BLaER1 (cell line): ENCODE measurements around the gene PYGL.
A peak's percentile ranks its signal among the peaks of the same experiment; 100 is the strongest.

Source experiments
- H3K27ac ChIP-seq: shearing (Covaris generic); formaldehyde crosslinking; 2 replicates; pipeline ENCODE4 v1.8.1; 2022
- H3K27me3 ChIP-seq: shearing (Covaris generic); formaldehyde crosslinking; 2 replicates; pipeline ENCODE4 v1.8.1; 2022
- H3K36me3 ChIP-seq: shearing (Covaris generic); formaldehyde crosslinking; 2 replicates; pipeline ENCODE4 v1.8.1; 2022
- H3K4me1 ChIP-seq: shearing (Covaris generic); formaldehyde crosslinking; 2 replicates; pipeline ENCODE4 v1.8.1; 2022
- H3K4me2 ChIP-seq: shearing (Covaris generic); formaldehyde crosslinking; 2 replicates; pipeline ENCODE4 v1.8.1; 2022
- H3K4me3 ChIP-seq: shearing (Covaris generic); formaldehyde crosslinking; 2 replicates; pipeline ENCODE4 v1.8.1; 2022
- H3K9ac ChIP-seq: shearing (Covaris generic); formaldehyde crosslinking; 2 replicates; pipeline ENCODE4 v1.8.1; 2022
- H3K9me3 ChIP-seq: shearing (Covaris generic); formaldehyde crosslinking; 2 replicates; pipeline ENCODE4 v1.8.1; 2022
- H4K20me1 ChIP-seq: shearing (Covaris generic); formaldehyde crosslinking; 2 replicates; pipeline ENCODE4 v1.8.1; 2022
- Cebpa-rat ChIP-seq: shearing (Covaris generic); IDR thresholded peaks from 2 replicates; pipeline ENCODE4 v1.8.1; 2022

PYGL gene

DNA sequence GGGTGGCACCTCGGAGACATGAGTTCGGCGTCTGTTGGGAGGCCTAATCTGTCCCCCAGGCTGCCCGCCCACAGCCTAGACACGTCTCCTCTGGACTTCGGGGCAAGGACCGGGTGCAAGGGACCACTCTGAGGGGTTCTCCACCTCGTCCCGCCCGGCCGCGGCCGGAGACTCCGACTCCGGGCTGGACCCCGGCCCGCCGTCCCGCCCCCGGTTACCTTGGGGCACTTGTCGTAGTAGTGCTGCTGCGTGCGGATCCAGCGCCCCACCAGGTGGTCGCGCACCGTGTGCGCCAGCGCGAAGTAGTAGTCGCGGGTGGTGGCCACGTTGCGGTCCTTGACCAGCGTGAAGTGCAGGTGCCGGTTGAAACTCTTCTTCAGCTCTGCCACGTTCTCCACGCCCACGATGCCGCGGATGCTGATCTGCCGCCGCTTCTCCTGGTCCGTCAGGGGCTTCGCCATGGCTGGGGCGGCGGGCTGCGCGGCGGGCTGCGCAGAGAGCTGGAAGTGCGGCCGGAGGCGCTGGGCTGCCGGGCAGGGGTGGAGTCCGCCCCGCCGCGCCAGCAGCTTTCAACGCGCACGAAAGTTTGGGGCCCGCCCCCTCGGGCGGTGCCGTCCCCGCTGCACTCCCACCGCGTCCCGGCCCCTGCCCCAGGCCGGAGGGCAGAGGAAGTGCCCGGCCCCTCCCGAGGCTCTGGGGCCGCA, at the start of gene PYGL:
PYGL (minus strand) TSS at position 541 of the 704 bp plus-strand sequence; CDS start at position 461, 80 bp downstream.
- Histone ChIP-seq H3K4me3 (peak within 1 kb of the TSS; percentile 68), H4K20me1 (no peaks in the 10 kb centered on the region), H3K27ac (no peak within 1 kb of the TSS), H3K9me3 (peaks cover 14% of the 10 kb centered on the region), H3K27me3 (peaks cover 48% of the 10 kb centered on the region), H3K4me2 (peak within 1 kb of the TSS; percentile 94), H3K4me1 (peaks cover 13% of the 10 kb centered on the region), H3K36me3 (no peaks in the 10 kb centered on the region), H3K9ac (0 out of 2 replicates have a peak within 1 kb of the TSS, but pooled peaks have one; percentile 6)
- no peak for TF ChIP-seq Cebpa-rat

- no peaks in the 10 kb centered on the region for H3K36me3 ChIP-seq
- no peak overlapping the region for H3K4me3 ChIP-seq
- H3K9me3 ChIP-seq = no peaks in the 10 kb centered on the region
- no peaks in the 10 kb centered on the region for H3K27me3 ChIP-seq
- H3K4me1 ChIP-seq = no peaks in the 10 kb centered on the region
- H3K9ac ChIP-seq = no peak overlapping the region
- H4K20me1 ChIP-seq = no peaks in the 10 kb centered on the region
- no peak for TF ChIP-seq Cebpa-rat
- no peak overlapping the region for H3K27ac ChIP-seq
- no peak overlapping the region for H3K4me2 ChIP-seq
Observed at GRCh38 chr14:50985859-50986331, 41.6 kb upstream of the PYGL start.

GRCh38 chr14:50985124-50985858, 41.0 kb upstream of the PYGL start:
- Histone ChIP-seq H3K4me2 (no peak overlapping the region), H3K36me3 (no peaks in the 10 kb centered on the region), H3K27ac (no peak overlapping the region), H3K27me3 (no peaks in the 10 kb centered on the region), H3K9me3 (no peaks in the 10 kb centered on the region), H4K20me1 (no peaks in the 10 kb centered on the region), H3K4me1 (no peaks in the 10 kb centered on the region), H3K9ac (no peak overlapping the region), H3K4me3 (no peak overlapping the region)
- TF ChIP-seq Cebpa-rat = no peak

DNA sequence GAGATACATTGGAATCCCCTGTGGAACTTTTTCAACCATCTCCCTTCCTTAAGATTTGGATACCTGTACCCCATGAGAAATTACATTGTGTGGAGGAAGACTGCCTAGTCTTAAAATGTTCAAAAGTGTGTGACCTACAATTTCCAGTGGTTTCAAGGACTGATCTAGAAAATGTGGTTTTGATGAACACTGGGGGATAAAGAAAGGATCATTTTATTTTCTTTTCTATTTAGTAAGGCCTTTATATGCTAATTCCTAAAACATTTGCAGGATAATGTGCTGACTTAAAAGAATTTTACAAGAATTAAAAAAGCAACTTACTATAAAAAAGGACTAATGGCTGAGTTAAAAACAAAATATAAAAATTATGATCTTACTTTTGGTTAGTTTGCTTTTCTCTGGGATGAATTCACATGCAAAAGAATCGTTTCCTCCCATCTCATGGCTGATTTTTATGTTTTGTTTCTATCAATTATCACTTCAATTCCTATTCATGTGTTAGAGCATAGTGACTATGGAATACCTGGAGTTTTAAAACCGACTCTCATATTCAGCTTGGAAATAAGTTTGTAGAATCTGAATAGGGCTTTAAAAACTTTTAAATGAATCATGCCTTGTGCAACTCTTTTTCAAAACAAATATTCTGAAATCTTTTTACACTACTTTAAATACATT, 39.9 kb upstream of the PYGL start:
- Histone ChIP-seq H3K9me3 (no peaks in the 10 kb centered on the region), H3K4me3 (no peak overlapping the region), H4K20me1 (no peaks in the 10 kb centered on the region), H3K27ac (no peak overlapping the region), H3K36me3 (no peaks in the 10 kb centered on the region), H3K27me3 (no peaks in the 10 kb centered on the region), H3K9ac (no peak overlapping the region), H3K4me2 (no peak overlapping the region), H3K4me1 (no peaks in the 10 kb centered on the region)
- no peak for TF ChIP-seq Cebpa-rat

- H4K20me1 ChIP-seq = no peaks in the 10 kb centered on the region
- no peak overlapping the region for H3K4me3 ChIP-seq
- no peak overlapping the region for H3K4me2 ChIP-seq
- no peaks in the 10 kb centered on the region for H3K9me3 ChIP-seq
- no peaks in the 10 kb centered on the region for H3K36me3 ChIP-seq
- H3K27me3 ChIP-seq = no peaks in the 10 kb centered on the region
- H3K9ac ChIP-seq = no peak overlapping the region
- TF ChIP-seq Cebpa-rat = no peak
- no peak overlapping the region for H3K27ac ChIP-seq
- H3K4me1 ChIP-seq = no peaks in the 10 kb centered on the region
Observed at GRCh38 chr14:50979941-50980850, 35.9 kb upstream of the PYGL start.

DNA sequence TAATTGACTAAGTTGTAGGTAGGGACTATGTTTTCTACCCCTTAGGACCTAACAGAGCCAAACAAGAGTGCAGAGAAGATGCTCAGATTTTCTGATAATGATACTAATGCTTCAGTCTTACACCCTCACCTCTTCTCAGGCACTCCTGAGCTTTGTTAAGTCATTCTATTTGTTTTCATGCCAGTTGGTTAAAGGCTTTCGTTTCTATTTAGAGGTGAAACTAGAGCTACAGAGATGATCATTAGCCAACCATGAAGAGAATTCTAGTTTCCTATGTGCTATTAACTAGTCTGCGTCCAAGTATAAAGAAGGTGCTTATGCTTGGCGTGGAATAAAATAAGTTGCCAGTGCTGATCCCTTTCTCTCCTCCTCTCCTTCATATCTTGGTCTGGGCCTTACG, 34.6 kb upstream of the PYGL start:
- no peak overlapping the region for H3K9ac ChIP-seq
- no peaks in the 10 kb centered on the region for H3K36me3 ChIP-seq
- no peaks in the 10 kb centered on the region for H4K20me1 ChIP-seq
- H3K4me3 ChIP-seq = no peak overlapping the region
- H3K9me3 ChIP-seq = no peaks in the 10 kb centered on the region
- H3K4me1 ChIP-seq = no peaks in the 10 kb centered on the region
- TF ChIP-seq Cebpa-rat = no peak
- H3K27ac ChIP-seq = no peak overlapping the region
- H3K27me3 ChIP-seq = no peaks in the 10 kb centered on the region
- H3K4me2 ChIP-seq = no peak overlapping the region

DNA sequence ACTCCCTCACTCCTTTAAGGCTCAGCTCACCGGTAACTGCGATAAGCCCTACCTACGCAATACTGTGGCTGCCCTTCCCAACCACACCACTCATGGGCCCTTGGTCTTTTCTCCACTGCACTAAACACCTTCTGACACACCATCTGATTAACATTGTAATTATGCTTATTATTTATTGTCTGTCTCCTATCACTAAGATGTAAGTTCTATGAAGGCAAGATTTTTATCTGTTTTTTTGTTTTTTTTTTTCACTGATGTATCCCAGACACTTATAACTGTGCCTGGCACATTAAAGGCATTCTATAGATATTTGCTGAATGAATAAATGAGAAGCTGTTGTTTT, 34.2 kb upstream of the PYGL start:
- Histone ChIP-seq H3K4me3 (no peak overlapping the region), H3K4me2 (no peak overlapping the region), H3K9me3 (no peaks in the 10 kb centered on the region), H3K4me1 (no peaks in the 10 kb centered on the region), H3K27ac (no peak overlapping the region), H4K20me1 (no peaks in the 10 kb centered on the region), H3K36me3 (no peaks in the 10 kb centered on the region), H3K9ac (no peak overlapping the region), H3K27me3 (no peaks in the 10 kb centered on the region)
- TF ChIP-seq Cebpa-rat = no peak

DNA sequence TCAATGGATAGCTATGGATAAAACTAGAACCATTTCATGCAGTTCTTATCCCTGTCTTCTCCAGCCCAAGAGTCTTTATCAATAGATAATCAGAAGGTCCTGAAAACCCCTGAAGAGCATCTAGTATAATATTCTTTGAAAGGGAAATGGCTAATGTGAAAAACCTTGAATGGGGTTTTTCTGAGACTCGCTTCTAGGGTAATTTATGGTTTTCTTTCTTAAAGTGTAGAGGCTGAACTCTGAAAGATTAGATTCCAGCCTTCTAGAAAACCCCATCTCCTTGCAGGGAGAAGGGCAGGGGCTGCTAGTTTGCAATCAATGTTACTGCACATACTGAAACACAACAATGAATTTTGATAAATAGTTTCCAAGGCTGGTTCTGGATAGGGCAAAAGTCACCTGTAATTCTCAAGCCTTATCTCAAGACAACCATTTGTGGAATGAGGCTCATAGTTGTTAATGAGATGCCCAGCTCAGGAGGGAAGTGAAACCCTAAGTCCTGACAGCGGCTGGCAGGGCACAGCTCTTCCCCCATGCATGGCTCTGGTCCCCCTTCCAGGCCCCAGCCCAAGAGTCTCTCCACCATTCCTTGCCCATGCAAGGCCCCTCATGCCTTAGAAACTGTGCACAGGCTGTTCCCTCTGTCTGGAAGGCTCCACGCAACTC, 33.7 kb upstream of the PYGL start:
- Histone ChIP-seq H4K20me1 (no peaks in the 10 kb centered on the region), H3K4me2 (no peak overlapping the region), H3K9ac (no peak overlapping the region), H3K27me3 (no peaks in the 10 kb centered on the region), H3K27ac (no peak overlapping the region), H3K4me3 (no peak overlapping the region), H3K9me3 (no peaks in the 10 kb centered on the region), H3K4me1 (no peaks in the 10 kb centered on the region), H3K36me3 (no peaks in the 10 kb centered on the region)
- TF ChIP-seq Cebpa-rat = no peak

DNA sequence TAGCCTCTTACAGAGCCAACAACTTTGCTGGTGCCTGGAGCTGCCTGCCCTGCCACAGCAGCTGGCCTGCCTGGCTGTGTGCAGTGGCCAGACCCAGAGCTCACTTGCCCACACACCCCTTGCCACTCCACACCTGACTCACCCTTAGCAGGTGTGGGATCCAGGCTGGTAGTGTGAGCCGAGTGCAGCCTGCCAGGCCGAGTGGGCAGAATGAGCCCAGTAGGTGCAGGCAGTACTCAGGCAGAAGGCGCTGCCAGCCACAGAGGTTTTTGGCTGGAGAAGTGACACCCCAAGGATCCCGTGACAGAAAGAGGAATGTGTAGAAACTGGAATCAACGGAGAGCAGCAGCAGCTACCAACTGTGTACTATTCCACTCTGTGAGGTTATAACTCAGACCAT, 29.8 kb upstream of the PYGL start:
- no peaks in the 10 kb centered on the region for H3K36me3 ChIP-seq
- no peak overlapping the region for H3K4me3 ChIP-seq
- no peak overlapping the region for H3K27ac ChIP-seq
- no peaks in the 10 kb centered on the region for H3K27me3 ChIP-seq
- H3K4me1 ChIP-seq = no peaks in the 10 kb centered on the region
- H3K9me3 ChIP-seq = no peaks in the 10 kb centered on the region
- no peak overlapping the region for H3K9ac ChIP-seq
- H3K4me2 ChIP-seq = no peak overlapping the region
- TF ChIP-seq Cebpa-rat = no peak
- H4K20me1 ChIP-seq = no peaks in the 10 kb centered on the region
